A673 (cell line): ENCODE data around the gene MINK1. TPM values are rescaled to one million over a fixed set of nuclear protein-coding genes. Genes with fewer than 3 reads are reported as not detected.

Source experiments
- BruUV-seq: library from RNA; stranded (reverse); fragments of 400-500 nt; replicated peaks from 2 replicates; lab custom pipeline; 2021; lab: Mats Ljungman, UMichigan
- CTCF ChIA-PET: fragments of 300-600 bp; sonication (Branson Sonifier 250); formaldehyde crosslinking; loops from one replicate; lab custom pipeline; 2022; ENCODE audit warnings: antibody characterized with exemption; lab: Charles Lee
- POLR2A ChIA-PET: fragments of 300-600 bp; sonication (Branson Sonifier 250); formaldehyde crosslinking; loops from one replicate; lab custom pipeline; 2022; ENCODE audit warnings: antibody characterized with exemption; ENCODE audit not compliant: low non-redundant PET; lab: Charles Lee
- DNase-seq: peaks from one replicate; pipeline ENCODE4 v3.0.0-alpha.2; 2015; ENCODE audit warnings: low spot score
- H3K27ac ChIP-seq: fragments of 200-600 bp; sonication (generic); 2 replicates; pipeline ENCODE4 v1.5.1; 2016; ENCODE audit warnings: mixed run types, low read depth, mild to moderate bottlenecking, mixed read lengths, antibody characterized with exemption, low read length; ENCODE audit not compliant: poor library complexity, severe bottlenecking
- H3K27me3 ChIP-seq: fragments of 200-600 bp; sonication (generic); replicated peaks from 2 replicates; pipeline ENCODE4 v1.6.1; 2017; ENCODE audit warnings: mixed run types, low read depth, mild to moderate bottlenecking, mixed read lengths, antibody characterized with exemption, low read length; ENCODE audit not compliant: insufficient read depth, poor library complexity
- H3K36me3 ChIP-seq: fragments of 200-600 bp; sonication (generic); 2 replicates; pipeline ENCODE4 v1.6.1; 2016; ENCODE audit warnings: mixed run types, mild to moderate bottlenecking, mixed read lengths, antibody characterized with exemption, low read length; ENCODE audit not compliant: insufficient read depth, poor library complexity, severe bottlenecking
- H3K4me1 ChIP-seq: fragments of 200-600 bp; sonication (generic); 2 replicates; pipeline ENCODE4 v1.6.1; 2017; ENCODE audit warnings: mixed run types, mild to moderate bottlenecking, mixed read lengths, antibody characterized with exemption, low read length; ENCODE audit not compliant: insufficient read depth, poor library complexity, severe bottlenecking
- H3K4me3 ChIP-seq: fragments of 200-600 bp; sonication (generic); 2 replicates; pipeline ENCODE4 v1.5.1; 2016; ENCODE audit warnings: low read depth, mixed run types, mild to moderate bottlenecking, mixed read lengths, low read length; ENCODE audit not compliant: poor library complexity, severe bottlenecking
- H3K9me3 ChIP-seq: fragments of 200-600 bp; sonication (generic); 2 replicates; pipeline ENCODE4 v1.6.1; 2016; ENCODE audit warnings: mixed run types, low read depth, mild to moderate bottlenecking, mixed read lengths, antibody characterized with exemption, low read length; ENCODE audit not compliant: poor library complexity, severe bottlenecking
- EZH2 ChIP-seq: fragments of 200-600 bp; sonication (generic); IDR thresholded peaks from 2 replicates; pipeline ENCODE4 v1.6.1; 2017; ENCODE audit warnings: borderline replicate concordance, low read depth, mild to moderate bottlenecking, mixed read lengths, antibody characterized with exemption, low read length; ENCODE audit not compliant: poor library complexity, severe bottlenecking
- intact Hi-C: fragments of 100-400 bp; cut with micrococcal nuclease; formaldehyde crosslinking; loops from one replicate; pipeline ENCODE4 v1.10.0; 2022; ENCODE audit not compliant: unreplicated experiment
- total RNA-seq: library from RNA; stranded (reverse); gene quantifications from 2 replicates; pipeline ENCODE4 v1.2.3, GENCODE V29; 2021
- TF ChIP-seq, protein P1 (sequence below): fragments of 300-800, 200-600 bp; sonication (generic); conservative IDR thresholded peaks from 2 replicates; pipeline ENCODE4 v1.5.1; 2017; ENCODE audit warnings: low read depth, mild to moderate bottlenecking, antibody characterized with exemption, low read length, moderate library complexity, mixed read lengths

The MINK1 gene
- total RNA-seq, 1 experiment from 2014 or later = 67.7 TPM

DNA sequence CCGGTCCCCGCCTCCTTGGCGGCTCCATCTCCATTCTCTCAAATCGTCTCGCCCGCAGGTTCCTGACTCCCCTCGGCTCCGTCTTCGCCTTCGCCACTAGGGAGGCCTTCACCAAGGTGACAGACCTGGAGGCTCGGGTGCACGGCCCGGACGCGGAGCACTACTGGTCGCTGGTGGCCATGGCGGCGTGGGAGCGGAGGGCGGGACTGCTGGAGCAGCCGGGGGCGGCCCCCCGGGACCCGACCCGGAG, 43.5 kb upstream of the MINK1 start:
- Histone ChIP-seq H3K27ac (peak overlapping the region; percentile 89), H3K4me1 (peaks cover 36% of the 10 kb centered on the region), H3K4me3 (peak overlapping the region; percentile 84), H3K9me3 (no peaks in the 10 kb centered on the region), H3K27me3 (no peaks in the 10 kb centered on the region), H3K36me3 (no peaks in the 10 kb centered on the region)
- intact Hi-C loops = no loop called here
- ChIA-PET POLR2A (no interaction called here), CTCF (interaction anchor here (1.3 to 1.5 kb wide), 3 partner anchors 58 to 79 kb away, joined by 3 to 7 read pairs (median 5); partner anchors contain the start of genes ARRB2 and MED11)
- no peak for TF ChIP-seq EZH2
- TF ChIP-seq, protein P1, sequence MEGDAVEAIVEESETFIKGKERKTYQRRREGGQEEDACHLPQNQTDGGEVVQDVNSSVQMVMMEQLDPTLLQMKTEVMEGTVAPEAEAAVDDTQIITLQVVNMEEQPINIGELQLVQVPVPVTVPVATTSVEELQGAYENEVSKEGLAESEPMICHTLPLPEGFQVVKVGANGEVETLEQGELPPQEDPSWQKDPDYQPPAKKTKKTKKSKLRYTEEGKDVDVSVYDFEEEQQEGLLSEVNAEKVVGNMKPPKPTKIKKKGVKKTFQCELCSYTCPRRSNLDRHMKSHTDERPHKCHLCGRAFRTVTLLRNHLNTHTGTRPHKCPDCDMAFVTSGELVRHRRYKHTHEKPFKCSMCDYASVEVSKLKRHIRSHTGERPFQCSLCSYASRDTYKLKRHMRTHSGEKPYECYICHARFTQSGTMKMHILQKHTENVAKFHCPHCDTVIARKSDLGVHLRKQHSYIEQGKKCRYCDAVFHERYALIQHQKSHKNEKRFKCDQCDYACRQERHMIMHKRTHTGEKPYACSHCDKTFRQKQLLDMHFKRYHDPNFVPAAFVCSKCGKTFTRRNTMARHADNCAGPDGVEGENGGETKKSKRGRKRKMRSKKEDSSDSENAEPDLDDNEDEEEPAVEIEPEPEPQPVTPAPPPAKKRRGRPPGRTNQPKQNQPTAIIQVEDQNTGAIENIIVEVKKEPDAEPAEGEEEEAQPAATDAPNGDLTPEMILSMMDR = no peak
- no TSS peak for BruUV-seq
- DNase-seq = no peak

DNA sequence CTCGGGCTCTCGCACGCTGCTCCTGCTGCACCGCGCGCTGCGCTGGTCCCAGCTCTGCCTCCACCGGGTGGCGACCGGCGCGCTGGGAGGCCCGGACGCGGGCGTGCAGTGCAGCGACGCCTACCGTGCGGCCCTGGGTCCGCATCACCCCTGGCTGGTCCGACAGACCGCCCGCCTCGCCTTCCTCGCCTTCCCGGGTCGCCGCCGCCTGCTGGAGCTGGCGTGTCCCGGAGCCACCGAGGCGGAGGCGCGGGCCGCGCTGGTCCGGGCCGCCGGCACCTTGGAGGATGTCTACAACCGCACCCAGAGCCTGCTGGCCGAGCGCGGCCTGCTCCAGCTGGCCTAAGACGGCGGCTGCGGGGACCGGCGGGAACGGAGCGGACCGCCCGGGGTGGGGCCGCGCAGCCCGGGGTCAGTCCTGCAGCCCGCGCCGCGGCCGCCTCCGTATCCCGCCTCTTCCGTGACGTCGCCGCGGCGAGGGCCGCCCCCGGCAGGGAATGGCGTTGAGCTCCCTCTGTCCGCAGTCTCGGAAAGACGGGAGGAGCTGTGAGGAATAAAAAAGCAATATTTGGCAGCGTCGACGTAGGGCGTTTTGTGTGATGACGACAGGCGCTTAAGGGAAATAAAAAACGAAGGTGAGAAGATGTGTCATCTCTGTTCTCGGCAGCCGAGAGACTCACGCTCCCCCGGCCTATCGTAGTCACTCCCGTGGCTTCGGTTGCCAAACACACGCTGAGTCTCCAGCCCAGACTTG, 43.0 kb upstream of the MINK1 start:
- Histone ChIP-seq H3K4me1 (peaks cover 36% of the 10 kb centered on the region), H3K36me3 (no peaks in the 10 kb centered on the region), H3K27me3 (no peaks in the 10 kb centered on the region), H3K27ac (peak overlapping the region; percentile 89), H3K9me3 (no peaks in the 10 kb centered on the region), H3K4me3 (peak overlapping the region; percentile 84)
- intact Hi-C loops = no loop called here
- peak; percentile 84 for DNase-seq
- no TSS peak for BruUV-seq
- CTCF ChIA-PET = interaction anchor here (0.8 to 1.5 kb wide), 4 partner anchors 42 to 80 kb away, joined by 3 to 7 read pairs (median 4); partner anchors contain the start of genes ARRB2 and MED11
- no peak for TF ChIP-seq EZH2
- TF ChIP-seq, protein P1 = peak; percentile 52
- POLR2A ChIA-PET = interaction anchor here (0.6 to 0.9 kb wide), 2 partner anchors 80 to 82 kb away, joined by 3 to 4 read pairs; no protein-coding TSS in a partner anchor

DNA sequence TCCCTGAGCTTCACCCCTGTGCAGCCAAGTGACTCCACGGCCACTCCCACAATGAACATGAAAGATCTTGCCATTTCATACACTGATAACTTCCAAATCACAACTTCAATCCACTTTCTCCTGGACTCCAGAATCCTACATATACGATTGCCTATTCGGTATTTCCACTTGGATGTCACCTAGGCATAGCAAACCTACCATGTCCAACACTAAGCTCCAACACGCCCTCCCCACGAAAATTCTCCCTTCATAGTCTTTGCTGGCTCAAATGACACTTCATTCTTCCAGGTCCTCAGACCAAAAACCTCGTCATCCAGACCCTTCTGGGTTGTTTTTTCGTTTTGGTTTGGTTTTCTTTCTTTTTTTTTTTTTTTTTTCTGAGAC, 42.4 kb upstream of the MINK1 start:
- no peak for TF ChIP-seq EZH2
- TF ChIP-seq, protein P1 = no peak
- Histone ChIP-seq H3K27me3 (no peaks in the 10 kb centered on the region), H3K27ac (peak overlapping the region; percentile 89), H3K9me3 (no peaks in the 10 kb centered on the region), H3K4me1 (peaks cover 31% of the 10 kb centered on the region), H3K4me3 (peak overlapping the region; percentile 84), H3K36me3 (no peaks in the 10 kb centered on the region)
- intact Hi-C loops = no loop called here
- CTCF ChIA-PET = interaction anchor here (0.8 to 1.5 kb wide), 4 partner anchors 42 to 80 kb away, joined by 3 to 7 read pairs (median 4); partner anchors contain the start of genes ARRB2 and MED11
- POLR2A ChIA-PET = interaction anchor here (0.6 to 0.9 kb wide), 2 partner anchors 81 to 82 kb away, joined by 3 to 4 read pairs; no protein-coding TSS in a partner anchor
- DNase-seq = no peak
- BruUV-seq = no TSS peak
